HUDEP-2 (cell line): ENCODE measurements around the gene CHSY1.

ENCODE experiments used
- DNase-seq, 76 experiments: peaks; one replicate each; lab custom pipeline; 2025; ENCODE audit not compliant: unreplicated experiment in 76 of 76; lab: John Stamatoyannopoulos, UW

Gene CHSY1

GRCh38 chr15:101174152-101174920 is 77.5 kb downstream of the CHSY1 start:
- no peak for DNase-seq

GRCh38 chr15:101173233-101174119 is 78.4 kb downstream of the CHSY1 start:
- no peak for DNase-seq

DNA sequence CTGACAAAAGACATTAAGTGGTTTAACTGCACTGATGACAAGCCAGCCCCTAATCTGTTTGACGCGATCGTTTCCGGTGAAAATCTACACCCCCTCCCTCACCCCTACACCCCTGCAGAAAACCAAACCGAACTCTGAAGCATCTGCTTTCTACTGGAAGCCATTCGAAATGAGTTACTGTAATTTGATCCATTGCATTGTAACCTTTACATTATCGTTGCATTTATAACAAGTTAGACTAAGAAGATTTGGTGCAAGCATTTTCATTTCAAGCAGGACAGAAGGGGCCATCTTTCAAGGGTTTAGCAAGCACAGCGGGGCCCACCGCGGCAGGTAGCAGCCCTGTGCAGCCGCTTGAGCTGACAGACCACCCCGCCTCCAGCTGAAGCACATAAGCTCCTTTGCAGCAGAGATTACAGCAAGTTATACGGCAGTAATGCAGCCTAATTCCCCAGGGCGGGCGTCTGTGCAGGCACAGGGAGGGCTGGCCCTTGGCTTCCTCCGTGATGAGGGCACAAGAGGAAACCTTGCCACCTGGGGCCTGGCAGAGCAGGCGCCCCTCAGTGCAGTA is 79.3 kb downstream of the CHSY1 start:
- no peak for DNase-seq

DNA sequence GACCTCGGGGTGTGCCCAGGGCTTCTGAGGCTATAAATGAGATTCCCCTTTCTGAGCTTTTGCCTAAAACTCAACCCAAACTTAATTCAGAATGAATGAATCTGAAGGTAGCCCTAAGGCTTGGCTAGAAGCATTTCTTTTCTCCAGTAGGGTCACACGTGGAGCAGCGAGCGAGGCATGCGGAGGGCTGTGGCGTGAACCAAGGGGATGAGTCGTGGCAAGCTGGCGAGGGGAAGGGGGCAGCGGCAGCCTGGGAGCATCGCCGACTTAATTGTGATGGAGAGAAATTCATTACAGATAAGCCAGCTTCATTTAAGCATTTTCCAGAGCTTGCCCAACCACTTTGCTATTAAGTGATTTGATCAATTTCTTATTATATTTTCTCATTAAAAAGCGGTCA is 79.9 kb downstream of the CHSY1 start:
- no peak for DNase-seq

- no peak for DNase-seq
Observed at GRCh38 chr15:101170568-101171350, 81.1 kb downstream of the CHSY1 start.

DNA sequence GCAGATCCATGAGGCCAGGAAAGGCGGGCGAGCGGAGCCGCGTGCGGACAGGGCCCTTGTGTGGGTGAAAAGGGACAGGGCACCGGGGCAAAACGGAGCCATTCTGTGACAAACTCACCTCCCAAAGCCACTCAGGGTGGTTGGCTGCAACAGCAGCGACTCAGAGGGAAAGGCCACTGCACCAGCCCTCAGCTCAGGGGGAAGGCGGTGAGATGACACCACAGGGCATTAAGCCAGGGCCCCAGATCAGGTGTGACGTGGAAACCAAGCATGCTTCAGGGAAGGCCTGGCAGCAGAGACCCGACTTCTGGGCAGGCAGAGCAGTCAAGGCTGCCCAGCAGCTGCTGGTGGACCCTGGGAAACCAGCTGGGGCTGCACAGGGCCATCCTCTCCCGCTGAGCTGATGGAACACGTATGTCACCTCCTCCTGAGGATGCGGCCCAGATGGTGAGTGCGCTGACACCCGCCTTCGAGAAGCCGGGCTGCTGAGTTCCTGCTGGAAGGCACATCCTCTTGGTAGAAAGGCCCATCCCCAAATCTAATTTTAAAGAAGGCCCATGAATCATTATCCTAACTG is 82.3 kb downstream of the CHSY1 start:
- no peak for DNase-seq

- DNase-seq: peak in 1 of 76 experiments; percentile 31
Observed at GRCh38 chr15:101168898-101169494, 82.9 kb downstream of the CHSY1 start.

DNA sequence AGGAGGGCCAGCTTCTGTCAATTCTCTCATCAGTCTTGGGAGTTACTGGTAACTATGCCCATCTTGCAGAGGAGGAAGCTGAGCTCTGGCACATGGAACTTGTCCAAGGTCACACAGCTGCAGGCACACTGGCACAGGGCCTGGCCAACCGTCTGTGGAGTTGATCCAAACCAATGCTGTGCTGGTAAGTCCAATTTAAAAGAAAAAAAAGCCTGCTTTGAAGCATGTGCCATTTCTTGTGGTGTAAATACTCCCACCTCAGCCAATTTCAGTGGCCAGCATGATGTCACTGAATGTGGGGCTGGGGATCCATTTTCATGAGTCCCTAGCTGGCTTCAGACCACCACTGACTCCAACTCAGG is 83.4 kb downstream of the CHSY1 start:
- peak in 40 of 76 experiments; percentile 57 to 99 (median 92) for DNase-seq

DNA sequence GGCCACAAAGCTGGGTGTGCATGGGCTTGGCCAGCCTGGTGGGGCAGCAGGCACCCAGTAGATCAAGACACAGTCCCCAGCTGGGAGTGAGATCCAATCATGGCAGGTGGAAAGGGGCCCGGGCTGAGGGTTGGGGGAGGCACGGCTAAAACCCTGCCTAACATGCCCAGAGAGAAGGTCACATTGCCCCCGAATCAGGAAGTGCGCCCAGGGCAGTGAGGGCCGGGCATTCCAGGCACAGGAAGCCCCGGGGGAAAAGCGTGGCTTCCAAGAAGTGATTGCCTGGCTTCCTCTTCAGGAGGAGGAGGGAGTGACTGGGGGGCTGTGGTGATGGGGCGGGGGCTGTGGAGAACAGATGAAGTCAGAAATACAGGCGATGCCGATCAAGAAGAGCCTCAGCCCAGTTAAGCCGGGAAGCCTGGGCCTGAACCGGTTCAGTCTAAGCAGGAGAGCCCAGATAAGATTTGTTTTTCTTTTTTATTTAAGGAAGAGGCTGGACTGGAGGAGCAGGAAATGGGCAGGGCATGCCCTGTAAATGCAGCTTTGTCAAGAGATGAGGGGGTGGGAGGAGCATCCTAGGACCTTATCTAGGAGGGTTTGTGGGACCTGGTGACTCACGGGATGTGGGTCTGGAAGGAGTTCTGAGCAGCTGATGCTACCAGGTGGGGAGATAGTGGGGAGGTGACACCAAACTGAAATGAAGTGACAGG is 83.9 kb downstream of the CHSY1 start:
- peak in 55 of 76 experiments; percentile 29 to 99 (median 92) for DNase-seq

DNA sequence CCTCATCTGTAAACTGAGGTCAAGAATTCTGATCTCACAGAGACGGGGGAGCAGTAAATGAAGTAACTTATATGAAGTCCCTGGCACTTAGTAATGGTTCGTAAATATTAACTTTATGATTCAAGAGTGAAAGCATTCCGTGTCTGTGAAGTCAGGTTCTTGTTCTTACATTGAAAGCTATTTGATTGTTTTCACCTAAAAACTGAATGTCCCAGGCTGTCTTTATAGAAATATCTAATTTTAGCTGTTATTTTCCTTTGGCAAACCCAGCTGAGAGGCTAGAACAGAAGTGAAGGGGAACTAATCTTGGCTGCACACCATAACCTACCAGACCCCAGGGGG is 84.5 kb downstream of the CHSY1 start:
- DNase-seq: no peak

- no peak for DNase-seq
Observed at GRCh38 chr15:101165905-101166471, 85.9 kb downstream of the CHSY1 start.

- DNase-seq: no peak
Observed at GRCh38 chr15:101162701-101163483, 89.0 kb downstream of the CHSY1 start.

DNA sequence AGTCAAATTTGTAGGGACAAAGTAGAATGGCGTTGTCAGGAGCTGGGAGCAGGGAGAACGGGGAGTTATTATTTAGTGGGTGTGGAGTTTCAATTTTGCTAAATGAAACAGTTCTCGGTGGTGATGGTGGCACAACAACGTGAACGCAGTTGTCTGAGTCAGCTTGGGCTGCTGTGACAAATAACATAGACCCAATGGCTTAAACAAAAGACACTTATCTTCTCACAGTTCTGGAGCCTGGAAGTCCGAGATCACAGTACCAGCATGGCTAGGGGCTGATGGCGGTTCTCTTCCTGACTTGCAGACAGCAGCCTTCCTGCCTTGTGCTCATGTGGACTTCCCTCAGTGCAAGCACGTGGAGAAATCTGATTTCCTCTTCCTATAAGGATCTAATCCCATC is 90.2 kb downstream of the CHSY1 start:
- DNase-seq: no peak

- no peak for DNase-seq
Observed at GRCh38 chr15:101159936-101160815, 91.7 kb downstream of the CHSY1 start.

DNA sequence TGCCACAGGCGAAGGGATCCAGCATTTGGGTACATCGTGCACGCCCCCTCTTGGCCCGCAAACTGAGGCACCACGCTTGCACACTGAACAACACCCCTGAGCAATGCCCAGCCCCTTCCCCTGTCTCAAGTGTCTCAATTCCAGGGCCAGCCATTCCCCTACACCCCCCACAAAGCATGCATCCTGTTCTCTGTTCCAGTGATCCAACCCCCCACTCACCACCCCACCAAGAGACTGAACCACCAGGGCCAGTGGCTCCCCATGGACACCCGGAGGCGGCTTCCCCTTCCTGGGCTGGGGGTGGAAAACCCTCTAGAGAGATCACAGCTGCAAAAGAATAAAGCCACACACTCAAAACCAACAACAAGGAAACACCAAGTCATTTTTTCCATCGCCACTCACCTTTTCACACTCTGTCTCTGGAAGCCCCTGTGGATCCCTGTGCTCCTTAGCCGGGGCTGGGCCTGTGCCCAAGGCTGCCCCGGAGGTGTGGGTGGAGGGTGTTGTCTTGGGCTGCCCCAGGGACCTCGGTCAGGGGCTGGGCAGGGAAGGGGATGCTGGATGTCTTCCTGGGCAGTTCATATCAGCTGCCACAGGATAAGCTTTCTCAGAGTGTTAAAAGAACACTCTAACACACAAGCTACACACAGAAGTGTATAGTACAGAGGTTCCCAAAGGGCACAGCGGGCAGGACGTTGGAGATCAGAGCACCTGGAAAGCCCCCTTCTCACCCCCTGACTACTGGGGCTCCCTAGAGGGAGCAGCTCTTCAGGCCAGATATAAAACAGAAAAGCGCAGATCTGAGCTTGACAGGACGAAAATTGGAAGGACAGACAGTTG is 92.5 kb downstream of the CHSY1 start:
- DNase-seq: no peak
